ENCODE data around the gene SUSD1. TPM values are rescaled to one million over a fixed set of nuclear protein-coding genes. Genes with fewer than 3 reads are reported as not detected.

The SUSD1 gene
- total RNA-seq, 1 experiment from 2014 or later, result 7.9 TPM

DNA sequence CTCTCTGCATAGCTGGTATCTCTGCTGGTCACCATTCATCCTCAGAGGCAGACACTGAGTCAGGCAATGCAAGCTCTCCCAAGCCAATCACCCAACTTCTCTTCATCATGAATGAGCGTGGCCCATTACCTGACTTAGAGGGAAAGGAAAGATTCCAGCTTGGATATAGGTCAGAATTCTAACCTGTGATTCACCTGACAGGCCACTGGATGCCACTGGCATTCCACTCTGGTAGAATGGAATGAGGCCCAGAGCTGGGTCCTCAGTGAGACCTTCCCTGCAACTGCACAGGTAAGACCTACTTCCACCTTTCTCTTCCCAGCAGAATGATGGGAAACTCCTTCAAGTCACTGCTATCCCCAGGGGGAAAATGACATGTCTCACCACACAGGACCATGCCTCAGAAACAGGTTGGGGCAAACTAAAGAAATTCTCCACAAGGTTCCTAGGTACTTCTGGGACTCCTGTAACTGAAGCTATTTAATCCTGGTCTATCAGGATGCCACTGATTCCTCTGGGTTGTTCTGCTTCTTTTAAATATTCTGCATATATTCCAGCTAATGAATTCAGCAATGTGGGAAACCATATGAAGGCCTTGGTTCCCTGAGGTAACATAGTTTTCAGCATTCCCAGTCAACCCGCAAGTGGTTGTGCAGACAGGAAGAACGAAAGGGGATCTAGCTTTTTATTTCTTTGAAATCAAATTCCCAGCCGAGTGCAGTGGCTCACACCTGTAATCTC, 62.0 kb downstream of the SUSD1 start (continued):
- TF ChIP-seq POLR2A (IDR thresholded peaks at IDR 0.05; ENCODE audit: borderline replicate concordance, extremely low read depth, insufficient read depth, insufficient read length) (no peak), SP1 (IDR thresholded peaks at IDR 0.05; ENCODE audit: low read depth) (peak; percentile 52; the same call in 1 of the 2 replicates), JUND (IDR thresholded peaks at IDR 0.05) (no peak), EZH2phosphoT487 (IDR thresholded peaks at IDR 0.05; ENCODE audit: borderline replicate concordance) (no peak)
- TF ChIP-seq, protein P1, sequence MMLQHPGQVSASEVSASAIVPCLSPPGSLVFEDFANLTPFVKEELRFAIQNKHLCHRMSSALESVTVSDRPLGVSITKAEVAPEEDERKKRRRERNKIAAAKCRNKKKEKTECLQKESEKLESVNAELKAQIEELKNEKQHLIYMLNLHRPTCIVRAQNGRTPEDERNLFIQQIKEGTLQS (IDR thresholded peaks at IDR 0.05), result no peak

DNA sequence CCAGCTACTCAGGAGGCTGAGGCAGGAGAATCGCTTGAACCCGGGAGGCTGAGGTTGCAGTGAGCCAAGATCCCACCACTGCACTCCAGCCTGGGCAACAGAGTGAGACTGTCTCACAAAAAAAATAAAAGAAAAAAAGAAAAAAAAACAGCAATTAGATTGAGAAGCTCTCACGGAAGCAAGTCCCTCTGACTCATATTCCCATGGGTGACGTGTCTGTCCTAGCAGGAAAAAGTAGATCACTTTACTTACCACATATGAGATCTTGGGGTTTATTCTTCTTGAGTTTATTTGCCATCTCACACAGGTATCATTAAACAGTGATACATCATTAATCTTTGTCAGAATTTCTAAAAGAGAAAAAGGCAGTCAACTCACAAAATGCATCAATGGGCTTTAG, 62.6 kb downstream of the SUSD1 start:
- CTCF ChIA-PET, result interaction anchor here (0.6 to 4.0 kb wide), 23 partner anchors 10 to 791 kb away, joined by 3 to 57 read pairs (median 4); partner anchors contain the start of genes HSDL2, INIP and PTBP3
- intact Hi-C loops (cut with micrococcal nuclease), result loop anchor here (2.0 kb wide), 1 partner anchor 598 kb away; no protein-coding TSS in a partner anchor
- peak; percentile 83 for DNase-seq (ENCODE audit: low read depth, low spot score)
- no peaks in the 10 kb centered on the region for H3K27me3 ChIP-seq (ENCODE audit: insufficient read depth, low read length)
- no peaks in the 10 kb centered on the region for H3K9me2 ChIP-seq (ENCODE audit: insufficient read depth)
- H3K9ac ChIP-seq (ENCODE audit: low read length), result peak overlapping the region; percentile 43
- no peaks in the 10 kb centered on the region for H3K79me2 ChIP-seq (ENCODE audit: insufficient read depth, low read length)
- POLR2A ChIA-PET, result interaction anchor here (1.0 to 1.7 kb wide), 3 partner anchors 221 to 267 kb away, joined by 3 to 6 read pairs (median 4); partner anchors contain the start of genes HSDL2 and PTBP3
- peak; percentile 59 for ATAC-seq
- peak overlapping the region; percentile 59 for H3K4me2 ChIP-seq (ENCODE audit: low read length)
- H3K4me3 ChIP-seq (replicated peaks in 1 of 2; ENCODE audit: low read depth in 1 of 2, low read length in 2 of 2), result peak overlapping the region in 1 of 2 experiments; percentile 11; a peak in 1 of 4 replicates
- RAD21 ChIA-PET (ENCODE audit: low non-redundant PET in 1 of 2, low total read pairs in 2 of 2, uncharacterized antibody in 2 of 2, unreplicated experiment in 2 of 2), result interaction anchor here (0.6 to 2.4 kb wide), 11 partner anchors 15 to 707 kb away, joined by 3 to 15 read pairs (median 4); partner anchors contain the start of genes PTBP3 (in 2 of the 2) and HSDL2 (in 1 of the 2)
- no TSS peak for BruUV-seq (replicated peaks)
- H3K27ac ChIP-seq (ENCODE audit: low read depth, low read length), result peak overlapping the region; percentile 55
- no peak overlapping the region for H2AFZ ChIP-seq (ENCODE audit: low read depth, low read length, poor library complexity, severe bottlenecking)
- peaks cover 41 to 43% of the 10 kb centered on the region in 2 experiments for H3K4me1 ChIP-seq (ENCODE audit: control insufficient read depth in 1 of 2, insufficient read depth in 2 of 2, low read length in 2 of 2)
- H3K9me3 ChIP-seq (ENCODE audit: control insufficient read depth in 1 of 2, insufficient read depth in 1 of 2, low read depth in 1 of 2, low read length in 2 of 2), result no peaks in the 10 kb centered on the region
- H3K36me3 ChIP-seq (ENCODE audit: control insufficient read depth in 1 of 2, insufficient read depth in 2 of 2, low read length in 2 of 2), result no peaks in the 10 kb centered on the region
- no peaks in the 10 kb centered on the region for H4K20me1 ChIP-seq (ENCODE audit: insufficient read depth)
- no peak for TF ChIP-seq ZFX (IDR thresholded peaks at IDR 0.05)
- TF ChIP-seq, protein P2, sequence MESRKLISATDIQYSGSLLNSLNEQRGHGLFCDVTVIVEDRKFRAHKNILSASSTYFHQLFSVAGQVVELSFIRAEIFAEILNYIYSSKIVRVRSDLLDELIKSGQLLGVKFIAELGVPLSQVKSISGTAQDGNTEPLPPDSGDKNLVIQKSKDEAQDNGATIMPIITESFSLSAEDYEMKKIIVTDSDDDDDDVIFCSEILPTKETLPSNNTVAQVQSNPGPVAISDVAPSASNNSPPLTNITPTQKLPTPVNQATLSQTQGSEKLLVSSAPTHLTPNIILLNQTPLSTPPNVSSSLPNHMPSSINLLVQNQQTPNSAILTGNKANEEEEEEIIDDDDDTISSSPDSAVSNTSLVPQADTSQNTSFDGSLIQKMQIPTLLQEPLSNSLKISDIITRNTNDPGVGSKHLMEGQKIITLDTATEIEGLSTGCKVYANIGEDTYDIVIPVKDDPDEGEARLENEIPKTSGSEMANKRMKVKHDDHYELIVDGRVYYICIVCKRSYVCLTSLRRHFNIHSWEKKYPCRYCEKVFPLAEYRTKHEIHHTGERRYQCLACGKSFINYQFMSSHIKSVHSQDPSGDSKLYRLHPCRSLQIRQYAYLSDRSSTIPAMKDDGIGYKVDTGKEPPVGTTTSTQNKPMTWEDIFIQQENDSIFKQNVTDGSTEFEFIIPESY (IDR thresholded peaks at IDR 0.05; ENCODE audit: extremely low read depth, insufficient replicate concordance, low read length), result no peak
- TF ChIP-seq, protein P1 (IDR thresholded peaks at IDR 0.05), result no peak
- TF ChIP-seq, protein P3, sequence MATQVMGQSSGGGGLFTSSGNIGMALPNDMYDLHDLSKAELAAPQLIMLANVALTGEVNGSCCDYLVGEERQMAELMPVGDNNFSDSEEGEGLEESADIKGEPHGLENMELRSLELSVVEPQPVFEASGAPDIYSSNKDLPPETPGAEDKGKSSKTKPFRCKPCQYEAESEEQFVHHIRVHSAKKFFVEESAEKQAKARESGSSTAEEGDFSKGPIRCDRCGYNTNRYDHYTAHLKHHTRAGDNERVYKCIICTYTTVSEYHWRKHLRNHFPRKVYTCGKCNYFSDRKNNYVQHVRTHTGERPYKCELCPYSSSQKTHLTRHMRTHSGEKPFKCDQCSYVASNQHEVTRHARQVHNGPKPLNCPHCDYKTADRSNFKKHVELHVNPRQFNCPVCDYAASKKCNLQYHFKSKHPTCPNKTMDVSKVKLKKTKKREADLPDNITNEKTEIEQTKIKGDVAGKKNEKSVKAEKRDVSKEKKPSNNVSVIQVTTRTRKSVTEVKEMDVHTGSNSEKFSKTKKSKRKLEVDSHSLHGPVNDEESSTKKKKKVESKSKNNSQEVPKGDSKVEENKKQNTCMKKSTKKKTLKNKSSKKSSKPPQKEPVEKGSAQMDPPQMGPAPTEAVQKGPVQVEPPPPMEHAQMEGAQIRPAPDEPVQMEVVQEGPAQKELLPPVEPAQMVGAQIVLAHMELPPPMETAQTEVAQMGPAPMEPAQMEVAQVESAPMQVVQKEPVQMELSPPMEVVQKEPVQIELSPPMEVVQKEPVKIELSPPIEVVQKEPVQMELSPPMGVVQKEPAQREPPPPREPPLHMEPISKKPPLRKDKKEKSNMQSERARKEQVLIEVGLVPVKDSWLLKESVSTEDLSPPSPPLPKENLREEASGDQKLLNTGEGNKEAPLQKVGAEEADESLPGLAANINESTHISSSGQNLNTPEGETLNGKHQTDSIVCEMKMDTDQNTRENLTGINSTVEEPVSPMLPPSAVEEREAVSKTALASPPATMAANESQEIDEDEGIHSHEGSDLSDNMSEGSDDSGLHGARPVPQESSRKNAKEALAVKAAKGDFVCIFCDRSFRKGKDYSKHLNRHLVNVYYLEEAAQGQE (IDR thresholded peaks at IDR 0.05; ENCODE audit: low read depth), result no peak
- TF ChIP-seq EGR1 (IDR thresholded peaks at IDR 0.05; ENCODE audit: low read depth), result no peak
- no peak for TF ChIP-seq EZH2 (IDR thresholded peaks at IDR 0.05)
- no peak for TF ChIP-seq POLR2A (IDR thresholded peaks at IDR 0.05; ENCODE audit: borderline replicate concordance, extremely low read depth, insufficient read depth, insufficient read length)
- TF ChIP-seq SP1 (IDR thresholded peaks at IDR 0.05; ENCODE audit: low read depth), result peak; percentile 70
- TF ChIP-seq POLR2AphosphoS5 (IDR thresholded peaks at IDR 0.05; ENCODE audit: low read depth, low read length), result peak; percentile 12; the same call in 1 of the 2 replicates
- no peak for TF ChIP-seq ZNF274 (IDR thresholded peaks at IDR 0.05; ENCODE audit: low read depth, low read length)
- TF ChIP-seq CBX3 (IDR thresholded peaks at IDR 0.05; ENCODE audit: low read depth), result peak; percentile 71
- TF ChIP-seq TCF7L2 (IDR thresholded peaks at IDR 0.05; ENCODE audit: borderline replicate concordance, extremely low read depth, insufficient read depth, insufficient read length), result no peak
- TF ChIP-seq EZH2phosphoT487 (IDR thresholded peaks at IDR 0.05; ENCODE audit: borderline replicate concordance), result no peak
- no peak for TF ChIP-seq SRF (IDR thresholded peaks at IDR 0.05; ENCODE audit: low read depth)
- no peak for TF ChIP-seq SIN3A (IDR thresholded peaks at IDR 0.05; ENCODE audit: low read depth)
- TF ChIP-seq, protein P4, sequence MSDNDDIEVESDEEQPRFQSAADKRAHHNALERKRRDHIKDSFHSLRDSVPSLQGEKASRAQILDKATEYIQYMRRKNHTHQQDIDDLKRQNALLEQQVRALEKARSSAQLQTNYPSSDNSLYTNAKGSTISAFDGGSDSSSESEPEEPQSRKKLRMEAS (IDR thresholded peaks at IDR 0.05), result no peak; the same call in 1 of the 2 replicates
- TF ChIP-seq CEBPB (IDR thresholded peaks at IDR 0.05; ENCODE audit: low read depth), result peak; percentile 33; the same call in 1 of the 2 replicates

Measured in HCT116 (cell line).